HUDEP-2 (cell line): Measurements from ENCODE around the gene TIGD6.

Experiments used
- DNase-seq, 76 experiments: peaks; one replicate each; lab custom pipeline; 2025; ENCODE audit not compliant: unreplicated experiment in 76 of 76; lab: John Stamatoyannopoulos, UW

Gene TIGD6

DNA sequence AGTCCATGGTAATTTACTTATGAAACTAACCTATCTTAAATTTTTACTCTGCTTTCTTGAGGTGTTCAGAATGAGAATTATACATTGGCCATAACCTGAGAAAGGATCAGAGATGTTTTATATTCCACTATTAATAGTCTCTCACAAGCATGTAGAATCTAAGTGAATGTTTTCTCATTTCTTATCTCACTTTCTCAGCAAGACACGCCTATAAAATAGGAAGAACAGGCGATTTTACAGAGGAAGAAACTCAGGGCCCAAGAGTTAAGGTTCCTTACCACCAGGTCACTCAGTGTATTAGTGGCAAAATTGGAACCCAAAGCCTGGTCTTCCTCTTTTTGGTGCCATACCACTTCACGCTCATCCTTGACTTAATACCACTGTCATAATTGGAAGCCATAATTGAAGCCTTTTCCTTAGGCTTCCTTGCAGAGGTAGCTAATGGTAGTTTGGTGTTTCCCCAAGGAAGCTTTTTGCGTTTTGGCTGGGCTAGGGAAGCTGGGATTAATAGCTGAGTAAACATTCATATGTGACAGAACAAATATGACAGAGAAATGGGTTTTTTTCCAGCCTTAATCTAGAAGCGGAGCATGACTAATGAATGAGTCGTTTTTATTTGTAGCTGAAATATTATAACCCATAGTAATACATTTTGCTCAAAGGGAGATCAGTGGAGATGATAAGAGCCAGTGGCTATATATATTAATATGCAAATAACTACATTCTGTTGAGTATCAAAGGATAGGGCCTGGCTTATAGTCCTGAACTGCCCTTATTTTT is 17.0 kb upstream of the TIGD6 start:
- DNase-seq = peak in 13 of 76 experiments; percentile 4 to 52 (median 19)

GRCh38 chr5:150016537-150016936 is 16.1 kb upstream of the TIGD6 start:
- no peak for DNase-seq

GRCh38 chr5:150015415-150015814 is 15.0 kb upstream of the TIGD6 start:
- no peak for DNase-seq

DNA sequence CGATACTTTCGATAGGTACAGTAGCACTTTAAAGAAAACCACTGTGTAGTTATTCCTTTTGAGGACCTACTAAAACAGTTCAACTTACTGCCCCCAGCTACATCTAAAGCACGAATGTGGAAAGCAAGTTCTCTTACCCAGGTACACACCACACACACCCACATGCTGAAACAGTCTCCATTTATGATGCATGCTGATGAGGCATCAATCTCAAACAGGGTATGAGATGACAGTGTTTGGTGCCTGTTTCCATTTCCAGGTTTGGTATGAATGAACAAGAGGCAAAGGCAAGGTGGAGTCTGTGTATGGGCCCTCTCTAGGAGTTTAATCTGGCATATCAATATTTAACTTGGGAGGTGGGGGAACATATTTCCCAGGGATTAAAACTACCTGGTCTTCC is 14.0 kb upstream of the TIGD6 start:
- no peak for DNase-seq

DNA sequence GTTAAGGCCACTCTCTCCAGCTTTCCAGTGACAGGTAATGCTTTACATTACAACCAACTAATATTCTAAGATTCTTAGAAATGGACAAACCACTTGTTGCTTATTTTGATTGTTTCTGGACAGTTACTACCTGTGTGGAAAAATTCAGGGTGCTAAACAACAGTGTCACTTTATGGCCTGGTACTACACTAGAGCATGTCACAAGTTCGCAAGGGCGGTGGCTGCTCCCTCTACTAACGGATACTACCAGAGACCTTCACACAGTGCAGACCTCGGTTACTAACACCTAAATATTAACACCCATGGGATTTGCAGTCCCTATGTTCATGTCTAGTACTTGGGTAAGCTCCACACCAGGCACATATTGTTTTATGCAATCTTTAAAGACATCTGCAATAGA is 13.5 kb upstream of the TIGD6 start:
- no peak for DNase-seq

- DNase-seq = no peak
Measured at GRCh38 chr5:150009671-150010387, 9.4 kb upstream of the TIGD6 start.

GRCh38 chr5:150007050-150007449 is 6.6 kb upstream of the TIGD6 start:
- DNase-seq = no peak

- no peak for DNase-seq
Measured at GRCh38 chr5:150006318-150006717, 5.9 kb upstream of the TIGD6 start.

DNA sequence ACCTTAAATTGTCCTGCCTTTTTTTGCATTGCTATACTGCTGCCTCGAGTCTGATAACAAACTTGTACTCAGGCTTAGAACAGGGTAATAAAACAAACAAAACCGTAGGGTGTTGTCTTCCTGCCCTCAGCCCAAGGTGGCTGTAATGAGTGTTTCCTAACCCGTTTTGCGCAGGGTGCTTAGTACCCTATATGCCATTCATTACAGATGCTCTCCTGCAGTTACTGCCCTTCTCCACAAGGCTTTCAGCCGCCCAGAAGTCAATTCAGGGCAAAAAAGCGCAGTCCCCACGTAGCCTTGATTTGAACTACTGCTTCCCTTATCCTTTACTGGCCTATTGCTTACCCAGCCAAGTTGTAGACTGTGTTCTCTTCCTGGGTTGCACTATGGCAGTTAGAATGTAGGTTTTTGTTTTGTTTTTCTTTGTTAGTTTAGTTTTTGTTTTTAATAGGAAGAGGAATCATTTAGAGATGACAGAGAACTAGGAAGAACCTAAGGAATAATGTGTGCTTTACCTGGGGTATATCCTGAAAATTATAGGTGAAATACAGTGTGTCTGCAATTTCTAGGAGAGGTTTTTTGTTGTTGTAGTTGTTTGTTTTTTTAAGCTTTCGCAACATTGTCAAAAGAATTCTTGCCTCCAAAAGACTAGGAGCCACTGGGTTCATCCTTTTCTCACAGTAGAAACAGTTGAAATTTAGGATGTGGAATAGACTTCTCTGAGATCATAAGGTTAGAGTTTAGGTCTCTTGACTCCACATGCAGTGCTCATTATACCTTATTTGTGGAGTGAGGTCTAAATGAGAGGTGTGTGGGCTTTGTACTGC is 1.4 kb upstream of the TIGD6 start:
- peak in 69 of 76 experiments; percentile 6 to 80 (median 49) for DNase-seq

DNA sequence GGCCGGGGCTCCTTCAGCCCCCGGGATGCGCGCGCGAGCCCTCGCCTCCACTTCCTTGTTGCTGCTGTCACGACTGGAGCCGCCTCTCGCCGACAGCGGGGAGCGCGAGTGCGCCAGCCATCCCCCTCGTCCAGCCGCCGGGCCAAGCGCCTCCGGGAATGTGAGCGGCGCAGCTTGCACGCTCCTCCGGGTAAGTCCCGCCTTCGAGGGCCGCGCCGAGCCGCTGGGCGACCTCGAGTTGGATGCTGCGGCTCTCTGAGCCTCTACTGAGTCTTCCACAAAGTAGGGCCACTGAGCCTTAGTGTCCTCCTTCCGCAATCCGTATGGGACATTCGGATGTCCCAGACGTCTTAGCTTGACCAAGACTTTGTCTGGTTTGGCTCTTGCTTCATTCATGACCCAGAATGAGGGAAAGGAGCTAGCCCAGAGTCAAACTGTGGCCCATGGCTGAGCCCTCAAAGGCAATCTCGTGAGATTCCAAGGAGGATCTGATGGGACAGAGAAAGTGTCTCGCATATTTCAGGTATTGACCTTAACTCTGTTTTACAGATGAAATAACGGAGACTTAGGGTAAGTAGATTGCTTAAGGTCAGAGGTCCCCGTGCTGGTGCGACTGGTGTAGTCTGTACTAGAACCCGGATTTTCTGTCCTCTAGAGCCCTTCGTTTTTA is 671 bp upstream of the TIGD6 start:
- DNase-seq = peak in 33 of 76 experiments; percentile 8 to 52 (median 29)

DNA sequence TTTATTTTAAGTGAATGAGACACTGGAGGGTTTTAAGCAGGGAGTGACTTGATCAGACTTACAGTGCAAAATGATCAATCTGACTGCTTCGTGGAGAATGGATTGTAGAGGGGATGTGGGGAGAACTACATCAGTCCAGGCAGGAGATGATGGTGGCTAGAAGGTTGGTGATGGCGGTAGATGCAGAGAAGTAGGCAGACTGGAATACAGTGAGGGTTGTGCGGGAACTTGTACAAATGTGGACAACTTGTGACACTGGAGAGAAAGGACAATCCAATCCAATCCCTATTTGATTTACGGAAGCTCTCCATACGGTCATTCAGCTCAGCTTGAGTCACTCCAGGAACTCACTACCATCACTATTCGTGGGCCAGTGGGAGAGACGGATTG is 593 bp downstream of the TIGD6 start:
- DNase-seq = no peak

GRCh38 chr5:149999359-149999758 is 1.1 kb downstream of the TIGD6 start:
- no peak for DNase-seq

DNA sequence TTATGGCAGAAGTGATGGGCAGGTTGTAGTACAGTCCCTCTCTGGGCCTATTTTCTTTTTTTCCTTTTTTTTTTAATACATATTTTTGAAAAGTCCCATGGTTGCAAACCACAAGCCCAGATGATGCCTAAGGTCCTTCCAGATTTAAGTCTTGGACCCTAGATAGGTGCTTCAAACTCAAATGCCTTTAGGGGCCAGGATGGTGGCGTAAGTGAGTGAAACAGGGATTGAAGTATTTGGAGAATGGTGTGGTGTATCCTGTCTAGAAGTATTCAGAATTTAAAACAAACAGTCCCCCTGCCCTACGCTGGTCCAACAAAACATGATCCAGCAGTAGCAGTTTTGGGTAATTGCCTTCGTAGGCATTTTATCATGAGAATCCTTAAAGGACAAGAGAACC is 2.2 kb downstream of the TIGD6 start:
- no peak for DNase-seq

DNA sequence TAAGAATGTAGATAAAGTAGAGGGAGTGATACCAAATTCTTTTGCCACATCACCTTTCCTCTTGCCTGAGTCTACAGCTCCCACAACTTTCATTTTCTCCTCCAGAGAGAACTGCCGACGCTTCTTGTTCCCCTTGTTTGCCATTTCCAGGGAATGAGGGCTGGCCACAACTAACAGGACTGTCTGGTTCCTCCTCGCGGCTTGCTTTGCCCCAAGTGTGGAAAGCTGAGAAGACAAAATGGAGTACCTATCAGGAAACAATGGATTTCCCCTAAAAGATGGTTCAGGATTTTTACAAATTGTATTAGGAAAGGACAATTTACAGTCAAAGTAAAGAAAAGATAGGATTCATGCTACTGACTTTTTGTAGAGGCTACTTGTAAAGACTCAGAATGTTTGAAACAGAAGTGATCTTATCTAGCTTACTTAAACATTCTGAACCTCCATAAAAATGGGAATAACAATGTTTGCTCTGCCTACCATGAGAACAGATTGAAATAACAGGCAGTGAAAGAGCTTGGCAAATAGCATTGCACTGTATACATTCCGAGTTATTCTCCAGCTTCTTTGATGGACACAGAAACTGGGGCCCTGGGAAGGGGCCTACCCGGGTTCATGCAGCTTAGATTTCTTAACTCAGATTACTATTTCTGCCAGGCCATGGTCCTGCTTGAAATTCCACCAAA is 4.1 kb downstream of the TIGD6 start:
- DNase-seq = no peak

DNA sequence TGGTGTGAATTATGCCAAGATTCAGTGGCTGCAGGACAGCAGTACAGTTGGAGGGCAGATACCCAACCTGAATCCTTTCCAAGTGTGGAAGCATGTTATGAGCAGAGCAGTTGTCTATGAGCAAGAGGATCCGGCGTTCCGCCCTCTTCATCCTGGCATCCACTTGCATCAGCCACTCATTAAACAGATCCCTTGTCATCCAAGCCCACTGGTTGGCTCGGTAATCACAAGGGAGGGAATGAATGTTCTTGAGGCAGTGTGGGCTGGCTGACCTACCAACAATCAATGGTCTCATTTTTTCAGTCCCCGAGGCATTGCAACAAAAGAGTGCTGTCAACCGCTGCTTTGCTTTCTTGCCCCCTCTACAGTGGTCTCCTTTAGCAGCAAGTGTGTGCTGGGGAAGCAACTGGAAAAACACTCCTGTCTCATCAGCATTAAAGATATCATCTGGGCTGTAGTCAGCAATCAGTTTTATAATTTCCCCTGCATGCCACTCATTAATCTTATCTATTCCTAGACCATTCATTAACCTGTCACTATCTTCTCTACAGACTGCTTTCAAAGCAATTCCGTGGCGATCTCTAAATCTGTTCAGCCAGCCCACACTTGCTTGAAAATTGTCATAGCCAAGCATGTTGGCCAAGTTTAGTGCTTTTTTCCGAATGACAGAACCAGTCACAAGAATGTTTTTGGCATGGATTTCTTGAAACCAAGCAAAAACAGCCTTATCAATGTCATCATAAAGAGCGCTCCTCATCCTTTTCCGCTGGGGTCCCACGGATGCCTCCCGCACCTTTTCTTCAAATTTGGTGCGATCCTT is 4.9 kb downstream of the TIGD6 start:
- DNase-seq = no peak

- no peak for DNase-seq
Measured at GRCh38 chr5:149993471-149993870, 7.0 kb downstream of the TIGD6 start.

DNA sequence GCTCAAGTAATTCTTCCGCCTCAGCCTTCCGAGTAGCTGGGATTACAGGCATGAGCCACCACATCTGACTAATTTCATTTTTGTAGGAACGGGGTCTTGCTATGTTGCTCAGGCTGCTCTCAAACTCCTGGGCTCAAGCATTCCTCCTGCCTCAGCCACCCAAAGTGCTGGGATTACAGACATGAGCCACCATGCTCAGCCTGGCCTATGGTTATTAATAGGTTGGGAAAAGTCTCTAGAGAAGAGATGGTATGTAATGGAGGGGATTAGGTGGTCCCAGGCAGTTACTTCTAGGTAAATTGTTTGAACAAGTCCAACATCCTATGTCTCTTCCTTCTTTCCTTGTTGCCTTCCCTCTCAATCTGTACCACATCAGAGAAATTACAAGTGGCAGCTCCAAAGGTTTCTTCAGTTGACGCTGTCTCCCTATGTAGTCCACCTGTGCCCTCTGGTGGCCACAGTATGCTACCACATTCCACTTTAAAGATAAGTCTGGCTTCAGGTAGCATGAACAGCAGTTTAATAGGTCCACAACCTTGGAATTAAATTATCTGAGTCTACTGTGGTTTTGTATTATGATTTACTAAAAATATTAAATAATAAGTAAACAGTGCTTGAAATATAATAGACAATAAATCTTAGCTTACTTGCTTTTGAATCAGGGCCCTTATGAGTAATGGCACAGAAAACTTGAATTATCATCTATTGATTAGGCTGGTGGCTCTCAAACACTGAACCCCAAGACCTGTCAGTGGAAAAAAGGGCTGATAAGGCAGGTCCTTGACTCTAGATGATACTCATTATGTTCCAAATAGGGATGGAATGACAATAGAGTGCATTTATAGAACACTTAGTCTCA is 9.7 kb downstream of the TIGD6 start:
- peak in 62 of 76 experiments; percentile 2 to 75 (median 44) for DNase-seq

DNA sequence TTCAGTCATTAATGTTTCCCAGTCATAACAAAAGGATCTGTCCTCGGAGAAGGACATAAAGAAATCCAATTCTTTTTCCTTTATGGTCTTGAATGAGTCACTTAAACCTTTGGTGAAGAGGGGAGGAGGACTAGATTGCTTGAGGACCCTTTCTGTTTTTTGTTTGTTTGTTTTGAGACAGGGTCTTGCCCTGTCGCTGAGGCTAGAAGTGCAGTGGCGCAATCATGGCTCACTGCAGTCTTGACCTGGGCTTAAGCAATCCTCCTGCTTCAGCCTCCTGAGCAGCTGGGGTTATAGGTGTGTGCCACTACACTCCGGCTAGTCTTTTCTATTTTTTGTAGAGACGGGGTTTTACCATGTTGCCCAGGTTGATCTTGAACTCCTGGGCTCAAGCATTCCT is 12.3 kb downstream of the TIGD6 start:
- no peak for DNase-seq
